HEK293 (cell line): Measurements from ENCODE around the gene CIC.

Experiments used
- GFI1B ChIP-seq: fragments of 450-650 bp; formaldehyde crosslinking; IDR thresholded peaks from 2 replicates; pipeline ENCODE4 v1.5.1; 2016; ENCODE audit warnings: missing biosample characterization, missing genetic modification characterization
- GLIS2 ChIP-seq: fragments of 450-650 bp; formaldehyde crosslinking; IDR thresholded peaks from 2 replicates; pipeline ENCODE4 v1.5.1; 2016; ENCODE audit warnings: missing biosample characterization, missing genetic modification characterization
- KLF7 ChIP-seq: fragments of 450-650 bp; formaldehyde crosslinking; IDR thresholded peaks from 2 replicates; pipeline ENCODE4 v1.5.1; 2016; ENCODE audit warnings: missing biosample characterization, missing genetic modification characterization, borderline replicate concordance
- KLF9 ChIP-seq: fragments of 450-650 bp; formaldehyde crosslinking; IDR thresholded peaks from 2 replicates; pipeline ENCODE4 v1.5.1; 2016; ENCODE audit warnings: missing biosample characterization, missing genetic modification characterization, low read depth
- SALL2 ChIP-seq: fragments of 450-650 bp; formaldehyde crosslinking; IDR thresholded peaks from 2 replicates; pipeline ENCODE4 v1.5.0; 2017; ENCODE audit warnings: missing biosample characterization, mild to moderate bottlenecking, missing genetic modification characterization, borderline replicate concordance
- ZBTB8A ChIP-seq: fragments of 450-650 bp; formaldehyde crosslinking; IDR thresholded peaks from 2 replicates; pipeline ENCODE4 v1.5.1; 2016; ENCODE audit warnings: missing biosample characterization, missing genetic modification characterization
- ZFHX2 ChIP-seq: fragments of 450-650 bp; formaldehyde crosslinking; conservative IDR thresholded peaks from 2 replicates; pipeline ENCODE4 v1.5.1; 2016; ENCODE audit warnings: missing biosample characterization, missing genetic modification characterization
- ZFP37 ChIP-seq: fragments of 450-650 bp; formaldehyde crosslinking; IDR thresholded peaks from 2 replicates; pipeline ENCODE4 v1.5.1; 2016; ENCODE audit warnings: missing biosample characterization, missing genetic modification characterization
- ZNF132 ChIP-seq: fragments of 450-650 bp; formaldehyde crosslinking; IDR thresholded peaks from 2 replicates; pipeline ENCODE4 v1.5.1; 2017; ENCODE audit warnings: missing biosample characterization, missing genetic modification characterization, borderline replicate concordance
- ZNF19 ChIP-seq: fragments of 450-650 bp; formaldehyde crosslinking; IDR thresholded peaks from 2 replicates; pipeline ENCODE4; 2016; ENCODE audit warnings: missing biosample characterization, missing genetic modification characterization, low read depth
- ZNF223 ChIP-seq: fragments of 450-650 bp; formaldehyde crosslinking; IDR thresholded peaks from 2 replicates; pipeline ENCODE4 v1.5.1; 2016; ENCODE audit warnings: missing biosample characterization, missing genetic modification characterization
- ZNF239 ChIP-seq: fragments of 450-650 bp; formaldehyde crosslinking; IDR thresholded peaks from 2 replicates; pipeline ENCODE4 v1.5.1; 2016; ENCODE audit warnings: missing biosample characterization, missing genetic modification characterization
- ZNF248 ChIP-seq: fragments of 450-650 bp; formaldehyde crosslinking; IDR thresholded peaks from 2 replicates; pipeline ENCODE4 v1.5.1; 2017; ENCODE audit warnings: missing biosample characterization, missing genetic modification characterization
- ZNF324 ChIP-seq: fragments of 450-650 bp; formaldehyde crosslinking; IDR thresholded peaks from 2 replicates; pipeline ENCODE4 v1.5.1; 2016; ENCODE audit warnings: missing biosample characterization, missing genetic modification characterization
- ZNF350 ChIP-seq: fragments of 450-650 bp; formaldehyde crosslinking; IDR thresholded peaks from 2 replicates; pipeline ENCODE4 v1.5.0; 2017; ENCODE audit warnings: missing biosample characterization, mild to moderate bottlenecking, missing genetic modification characterization
- ZNF394 ChIP-seq: fragments of 450-650 bp; formaldehyde crosslinking; IDR thresholded peaks from 2 replicates; pipeline ENCODE4 v1.5.1; 2016; ENCODE audit warnings: missing biosample characterization, missing genetic modification characterization, mild to moderate bottlenecking, moderate library complexity, borderline replicate concordance
- ZNF555 ChIP-seq: fragments of 450-650 bp; formaldehyde crosslinking; conservative IDR thresholded peaks from 2 replicates; pipeline ENCODE4 v1.5.1; 2017; ENCODE audit warnings: missing biosample characterization, mild to moderate bottlenecking, missing genetic modification characterization, inconsistent platforms
- ZNF561 ChIP-seq: fragments of 450-650 bp; IDR thresholded peaks from 2 replicates; pipeline ENCODE4 v1.5.1; 2018; ENCODE audit warnings: missing biosample characterization, missing genetic modification characterization, borderline replicate concordance
- ZNF571 ChIP-seq: fragments of 450-650 bp; formaldehyde crosslinking; IDR thresholded peaks from 2 replicates; pipeline ENCODE4 v1.5.0; 2017; ENCODE audit warnings: missing biosample characterization, missing genetic modification characterization
- ZNF585B ChIP-seq: fragments of 450-650 bp; formaldehyde crosslinking; IDR thresholded peaks from 2 replicates; pipeline ENCODE4 v1.5.1; 2016; ENCODE audit warnings: missing biosample characterization, missing genetic modification characterization
- ZNF596 ChIP-seq: fragments of 450-650 bp; IDR thresholded peaks from 2 replicates; pipeline ENCODE4 v1.5.0; 2018; ENCODE audit warnings: missing biosample characterization, mild to moderate bottlenecking, missing genetic modification characterization, moderate library complexity
- ZNF626 ChIP-seq: fragments of 450-650 bp; sonication (Bioruptor Pico); formaldehyde crosslinking; IDR thresholded peaks from 2 replicates; pipeline ENCODE4 v1.5.1; 2018; ENCODE audit warnings: missing biosample characterization, missing genetic modification characterization, inconsistent platforms
- ZNF692 ChIP-seq: fragments of 450-650 bp; formaldehyde crosslinking; IDR thresholded peaks from 2 replicates; pipeline ENCODE4 v1.5.1; 2016; ENCODE audit warnings: missing biosample characterization, missing genetic modification characterization
- ZNF777 ChIP-seq: fragments of 450-650 bp; formaldehyde crosslinking; IDR thresholded peaks from 2 replicates; pipeline ENCODE4 v1.5.1; 2017; ENCODE audit warnings: missing biosample characterization, missing genetic modification characterization, borderline replicate concordance
- ZNF791 ChIP-seq: fragments of 450-650 bp; formaldehyde crosslinking; IDR thresholded peaks from 2 replicates; pipeline ENCODE4 v1.5.1; 2016; ENCODE audit warnings: missing biosample characterization, missing genetic modification characterization
- ZNF792 ChIP-seq: fragments of 450-650 bp; formaldehyde crosslinking; IDR thresholded peaks from 2 replicates; pipeline ENCODE4 v1.5.1; 2016; ENCODE audit warnings: missing biosample characterization, missing genetic modification characterization
- ZSCAN18 ChIP-seq: fragments of 450-650 bp; formaldehyde crosslinking; IDR thresholded peaks from 2 replicates; pipeline ENCODE4 v1.5.1; 2016; ENCODE audit warnings: missing biosample characterization, missing genetic modification characterization
- ZSCAN30 ChIP-seq: fragments of 450-650 bp; IDR thresholded peaks from 2 replicates; pipeline ENCODE4 v1.5.1; 2018; ENCODE audit warnings: missing biosample characterization, mild to moderate bottlenecking, missing genetic modification characterization, moderate library complexity
- TF ChIP-seq, protein P1 (sequence below): fragments of 450-650 bp; IDR thresholded peaks from 2 replicates; pipeline ENCODE4 v1.5.1; 2018; ENCODE audit warnings: missing biosample characterization, missing genetic modification characterization
- TF ChIP-seq, protein P2 (sequence below): fragments of 450-650 bp; formaldehyde crosslinking; IDR thresholded peaks from 2 replicates; pipeline ENCODE4 v1.5.1; 2016; ENCODE audit warnings: missing biosample characterization, missing genetic modification characterization
- TF ChIP-seq, protein P3 (sequence below): fragments of 450-650 bp; formaldehyde crosslinking; IDR thresholded peaks from 2 replicates; pipeline ENCODE4 v1.5.1; 2016; ENCODE audit warnings: missing biosample characterization, missing genetic modification characterization

Gene CIC

GRCh38 chr19:42313096-42313839 is 44.2 kb downstream of the CIC start, which contains the start of gene TMEM145 (continued):
- TF ChIP-seq, protein P1, sequence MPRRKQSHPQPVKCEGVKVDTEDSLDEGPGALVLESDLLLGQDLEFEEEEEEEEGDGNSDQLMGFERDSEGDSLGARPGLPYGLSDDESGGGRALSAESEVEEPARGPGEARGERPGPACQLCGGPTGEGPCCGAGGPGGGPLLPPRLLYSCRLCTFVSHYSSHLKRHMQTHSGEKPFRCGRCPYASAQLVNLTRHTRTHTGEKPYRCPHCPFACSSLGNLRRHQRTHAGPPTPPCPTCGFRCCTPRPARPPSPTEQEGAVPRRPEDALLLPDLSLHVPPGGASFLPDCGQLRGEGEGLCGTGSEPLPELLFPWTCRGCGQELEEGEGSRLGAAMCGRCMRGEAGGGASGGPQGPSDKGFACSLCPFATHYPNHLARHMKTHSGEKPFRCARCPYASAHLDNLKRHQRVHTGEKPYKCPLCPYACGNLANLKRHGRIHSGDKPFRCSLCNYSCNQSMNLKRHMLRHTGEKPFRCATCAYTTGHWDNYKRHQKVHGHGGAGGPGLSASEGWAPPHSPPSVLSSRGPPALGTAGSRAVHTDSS (tag by site-specific recombination): no peak
- TF ChIP-seq ZNF394 (no peak), ZNF561 (tag by site-specific recombination) (peak; percentile 91; the same call in 1 of the 2 replicates), ZFHX2 (tag by site-specific recombination) (peak; percentile 34; the same call in 1 of the 2 replicates), ZNF791 (tag by site-specific recombination) (no peak), ZFP37 (tag by site-specific recombination) (0 out of 2 replicates have a peak, but pooled peaks have one; percentile 20), ZNF248 (no peak), GLIS2 (tag by site-specific recombination) (peak; percentile 96), ZNF792 (no peak), ZNF19 (tag by site-specific recombination) (no peak), ZNF132 (tag by site-specific recombination) (no peak), ZNF239 (tag by site-specific recombination) (no peak), ZBTB8A (peak; percentile 45), ZNF626 (no peak), ZNF585B (tag by site-specific recombination) (no peak), ZNF223 (tag by site-specific recombination) (no peak), ZSCAN30 (tag by site-specific recombination) (peak; percentile 89; the same call in 1 of the 2 replicates), KLF9 (tag by site-specific recombination) (0 out of 2 replicates have a peak, but pooled peaks have one; percentile 21), ZNF350 (tag by site-specific recombination) (no peak), ZNF324 (peak; percentile 50; the same call in 1 of the 2 replicates), ZSCAN18 (tag by site-specific recombination) (no peak), ZNF692 (peak; percentile 87), ZNF777 (tag by site-specific recombination) (peak; percentile 42; the same call in 1 of the 2 replicates), SALL2 (tag by site-specific recombination) (no peak), ZNF555 (no peak), ZNF571 (tag by site-specific recombination) (no peak), KLF7 (tag by site-specific recombination) (no peak), ZNF596 (tag by site-specific recombination) (peak; percentile 62; the same call in 1 of the 2 replicates), GFI1B (tag by site-specific recombination) (no peak)
- TF ChIP-seq, protein P2, sequence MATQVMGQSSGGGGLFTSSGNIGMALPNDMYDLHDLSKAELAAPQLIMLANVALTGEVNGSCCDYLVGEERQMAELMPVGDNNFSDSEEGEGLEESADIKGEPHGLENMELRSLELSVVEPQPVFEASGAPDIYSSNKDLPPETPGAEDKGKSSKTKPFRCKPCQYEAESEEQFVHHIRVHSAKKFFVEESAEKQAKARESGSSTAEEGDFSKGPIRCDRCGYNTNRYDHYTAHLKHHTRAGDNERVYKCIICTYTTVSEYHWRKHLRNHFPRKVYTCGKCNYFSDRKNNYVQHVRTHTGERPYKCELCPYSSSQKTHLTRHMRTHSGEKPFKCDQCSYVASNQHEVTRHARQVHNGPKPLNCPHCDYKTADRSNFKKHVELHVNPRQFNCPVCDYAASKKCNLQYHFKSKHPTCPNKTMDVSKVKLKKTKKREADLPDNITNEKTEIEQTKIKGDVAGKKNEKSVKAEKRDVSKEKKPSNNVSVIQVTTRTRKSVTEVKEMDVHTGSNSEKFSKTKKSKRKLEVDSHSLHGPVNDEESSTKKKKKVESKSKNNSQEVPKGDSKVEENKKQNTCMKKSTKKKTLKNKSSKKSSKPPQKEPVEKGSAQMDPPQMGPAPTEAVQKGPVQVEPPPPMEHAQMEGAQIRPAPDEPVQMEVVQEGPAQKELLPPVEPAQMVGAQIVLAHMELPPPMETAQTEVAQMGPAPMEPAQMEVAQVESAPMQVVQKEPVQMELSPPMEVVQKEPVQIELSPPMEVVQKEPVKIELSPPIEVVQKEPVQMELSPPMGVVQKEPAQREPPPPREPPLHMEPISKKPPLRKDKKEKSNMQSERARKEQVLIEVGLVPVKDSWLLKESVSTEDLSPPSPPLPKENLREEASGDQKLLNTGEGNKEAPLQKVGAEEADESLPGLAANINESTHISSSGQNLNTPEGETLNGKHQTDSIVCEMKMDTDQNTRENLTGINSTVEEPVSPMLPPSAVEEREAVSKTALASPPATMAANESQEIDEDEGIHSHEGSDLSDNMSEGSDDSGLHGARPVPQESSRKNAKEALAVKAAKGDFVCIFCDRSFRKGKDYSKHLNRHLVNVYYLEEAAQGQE: peak; percentile 99
- TF ChIP-seq, protein P3, sequence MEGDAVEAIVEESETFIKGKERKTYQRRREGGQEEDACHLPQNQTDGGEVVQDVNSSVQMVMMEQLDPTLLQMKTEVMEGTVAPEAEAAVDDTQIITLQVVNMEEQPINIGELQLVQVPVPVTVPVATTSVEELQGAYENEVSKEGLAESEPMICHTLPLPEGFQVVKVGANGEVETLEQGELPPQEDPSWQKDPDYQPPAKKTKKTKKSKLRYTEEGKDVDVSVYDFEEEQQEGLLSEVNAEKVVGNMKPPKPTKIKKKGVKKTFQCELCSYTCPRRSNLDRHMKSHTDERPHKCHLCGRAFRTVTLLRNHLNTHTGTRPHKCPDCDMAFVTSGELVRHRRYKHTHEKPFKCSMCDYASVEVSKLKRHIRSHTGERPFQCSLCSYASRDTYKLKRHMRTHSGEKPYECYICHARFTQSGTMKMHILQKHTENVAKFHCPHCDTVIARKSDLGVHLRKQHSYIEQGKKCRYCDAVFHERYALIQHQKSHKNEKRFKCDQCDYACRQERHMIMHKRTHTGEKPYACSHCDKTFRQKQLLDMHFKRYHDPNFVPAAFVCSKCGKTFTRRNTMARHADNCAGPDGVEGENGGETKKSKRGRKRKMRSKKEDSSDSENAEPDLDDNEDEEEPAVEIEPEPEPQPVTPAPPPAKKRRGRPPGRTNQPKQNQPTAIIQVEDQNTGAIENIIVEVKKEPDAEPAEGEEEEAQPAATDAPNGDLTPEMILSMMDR (tag by site-specific recombination): peak; percentile 89
